HepG2 (cell line): Measurements from ENCODE around the gene SEMA6B. TPM values are rescaled to one million over a fixed set of nuclear protein-coding genes. Genes with fewer than 3 reads are reported as not detected.

Experiments used
- KDM2A ChIP-seq: sonication (generic); formaldehyde crosslinking; IDR thresholded peaks from 2 replicates; pipeline ENCODE4 v1.4.0; 2020; ENCODE audit warnings: low read depth, missing genetic modification reagents, borderline replicate concordance
- MEF2D ChIP-seq: sonication (generic); formaldehyde crosslinking; IDR thresholded peaks from 2 replicates; pipeline ENCODE4 v1.5.1; 2020; ENCODE audit warnings: mild to moderate bottlenecking, missing genetic modification reagents
- NR2F6 ChIP-seq, 2 experiments: IDR thresholded peaks; 2 replicates each; pipeline ENCODE4 v1.6.1; 2016; ENCODE audit warnings: antibody characterized with exemption in 1 of 2, mild to moderate bottlenecking in 1 of 2
- POLR2G ChIP-seq: fragments of 200-400 bp; formaldehyde crosslinking; IDR thresholded peaks from 2 replicates; pipeline ENCODE4 v1.6.1; 2018; ENCODE audit warnings: mild to moderate bottlenecking, low read depth, low read length, moderate library complexity
- RAD51 ChIP-seq: fragments of 450-650 bp; IDR thresholded peaks from 2 replicates; pipeline ENCODE4 v1.6.1; 2016; ENCODE audit warnings: borderline replicate concordance
- SNAPC2 ChIP-seq: sonication (generic); formaldehyde crosslinking; IDR thresholded peaks from 2 replicates; pipeline ENCODE4 v1.8.1; 2022; ENCODE audit warnings: mild to moderate bottlenecking, missing genetic modification reagents
- SP2 ChIP-seq: sonication (generic); formaldehyde crosslinking; IDR thresholded peaks from 2 replicates; pipeline ENCODE4 v1.5.1; 2020; ENCODE audit warnings: mild to moderate bottlenecking, missing genetic modification reagents
- SPEN ChIP-seq: sonication (generic); formaldehyde crosslinking; IDR thresholded peaks from 2 replicates; pipeline ENCODE4 v1.5.1; 2020; ENCODE audit warnings: low read depth, mild to moderate bottlenecking, missing genetic modification reagents
- TFE3 ChIP-seq: IDR thresholded peaks from 2 replicates; pipeline ENCODE4 v1.6.1; 2016
- USF2 ChIP-seq, 2 experiments: sonication (generic) in 1 of 2; formaldehyde crosslinking in 1 of 2; IDR thresholded peaks; 2 replicates each; pipeline versions ENCODE4 v1.5.1 to v1.6.1; 2011 to 2020; ENCODE audit warnings: borderline replicate concordance in 1 of 2, low read depth in 1 of 2, low read length in 1 of 2, mild to moderate bottlenecking in 1 of 2, missing genetic modification reagents in 1 of 2, moderate library complexity in 1 of 2
- ZFP1 ChIP-seq: IDR thresholded peaks from 2 replicates; pipeline ENCODE4 v1.6.1; 2016
- ZNF451 ChIP-seq: sonication (generic); formaldehyde crosslinking; IDR thresholded peaks from 2 replicates; pipeline ENCODE4 v1.5.0; 2020; ENCODE audit warnings: mild to moderate bottlenecking, missing genetic modification reagents
- ZNF567 ChIP-seq: sonication (generic); formaldehyde crosslinking; IDR thresholded peaks from 2 replicates; pipeline ENCODE4 v1.8.1; 2023; ENCODE audit warnings: mild to moderate bottlenecking, missing genetic modification reagents, borderline replicate concordance
- ZNF574 ChIP-seq: sonication (generic); formaldehyde crosslinking; IDR thresholded peaks from 2 replicates; pipeline ENCODE4 v1.4.0; 2020; ENCODE audit warnings: missing genetic modification reagents
- ZNF616 ChIP-seq: sonication (generic); formaldehyde crosslinking; IDR thresholded peaks from 2 replicates; pipeline ENCODE4 v1.5.0; 2020; ENCODE audit warnings: low read depth, mild to moderate bottlenecking, missing genetic modification reagents
- ZNF709 ChIP-seq: sonication (generic); formaldehyde crosslinking; IDR thresholded peaks from 2 replicates; pipeline ENCODE4 v1.5.0; 2020; ENCODE audit warnings: mild to moderate bottlenecking, missing genetic modification reagents
- ZNF772 ChIP-seq: sonication (generic); formaldehyde crosslinking; IDR thresholded peaks from 2 replicates; pipeline ENCODE4 v1.5.0; 2020; ENCODE audit warnings: mild to moderate bottlenecking, missing genetic modification reagents
- polyA plus RNA-seq, 8 experiments: library from polyadenylated mRNA; depleted of rRNA in 3 of 8; stranded (reverse) in 7 of 8; unstranded in 1 of 8; fragments of >200 nt; fragmentation: Illumina TruSeq in 4 of 8; extraction: Trizol in 4 of 8; gene quantifications; 2 replicates each; pipeline versions ENCODE4 v1.2.1 to v1.2.3, GENCODE V29; 2011 to 2016; ENCODE audit warnings: low read depth in 4 of 8, missing spikeins in 1 of 8, mixed read lengths in 1 of 8; ENCODE audit not compliant: insufficient read depth in 1 of 8
- total RNA-seq, 5 experiments: library from RNA; depleted of rRNA; stranded (reverse); fragments of >200 nt; fragmentation: Illumina TruSeq; extraction: Trizol; gene quantifications; 2 replicates each; pipeline ENCODE4 v1.2.3, GENCODE V29; 2016; ENCODE audit warnings: low read depth in 1 of 5

The SEMA6B gene
- total and polyA plus RNA-seq, 2 of the 13 experiments (the other 11 are each of a cell fraction or from before 2014, with no cell fraction given) = 45.5 to 67.1 TPM

GRCh38 chr19:4518345-4519171 is 40.9 kb downstream of the SEMA6B start, which contains the start of gene PLIN4 (continued):
- TF ChIP-seq POLR2G (peak; percentile 62), NR2F6 (IDR thresholded peaks at IDR 0.05) (no peak), NR2F6 (CRISPR knock-in tag; IDR thresholded peaks at IDR 0.05) (0 out of 2 replicates have a peak, but pooled peaks have one; percentile 6), ZFP1 (CRISPR knock-in tag) (no peak), ZNF616 (CRISPR knock-in tag) (0 out of 2 replicates have a peak, but pooled peaks have one; percentile 59), ZNF574 (peak; percentile 29; the same call in 1 of the 2 replicates), MEF2D (CRISPR knock-in tag) (peak; percentile 71; the same call in 1 of the 2 replicates), SP2 (CRISPR knock-in tag) (no peak), ZNF451 (CRISPR knock-in tag) (peak; percentile 61; the same call in 1 of the 2 replicates), TFE3 (CRISPR knock-in tag) (peak; percentile 74), KDM2A (CRISPR knock-in tag) (peak; percentile 55; the same call in 1 of the 2 replicates), ZNF772 (0 out of 2 replicates have a peak, but pooled peaks have one; percentile 27), RAD51 (peak; percentile 33; the same call in 1 of the 2 replicates), USF2 (IDR thresholded peaks at IDR 0.05; ENCODE audit: low read depth, low read length) (peak; percentile 61), USF2 (CRISPR knock-in tag; IDR thresholded peaks at IDR 0.05; ENCODE audit: borderline replicate concordance) (peak; percentile 66; the same call in 1 of the 2 replicates), SPEN (CRISPR knock-in tag) (peak; percentile 74), ZNF567 (CRISPR knock-in tag) (peak; percentile 79; the same call in 1 of the 2 replicates), ZNF709 (CRISPR knock-in tag) (no peak), SNAPC2 (CRISPR knock-in tag) (0 out of 2 replicates have a peak, but pooled peaks have one; percentile 31)
